ENCODE measurements around the gene ALPG.
"Not testable (repeated sequence)": the region's sequence is repeated elsewhere in the genome, so short reads cannot be mapped to it uniquely, and the experiment has no call there.

The ALPG gene

GRCh38 chr2:232367016-232367415, 39.6 kb upstream of the ALPG start:
- Histone ChIP-seq H3K4me3 (no peak overlapping the region), H3K27ac (no peak overlapping the region)
- no peak for TF ChIP-seq CTCF (IDR thresholded peaks at IDR 0.05)
- no peak for DNase-seq (ENCODE audit: low spot score)

GRCh38 chr2:232367591-232368233, 38.9 kb upstream of the ALPG start:
- DNase-seq (ENCODE audit: low spot score), result no peak
- no peak for TF ChIP-seq CTCF (IDR thresholded peaks at IDR 0.05)
- Histone ChIP-seq H3K27ac (no peak overlapping the region), H3K4me3 (no peak overlapping the region)

GRCh38 chr2:232368311-232368731, 38.3 kb upstream of the ALPG start:
- no peak for TF ChIP-seq CTCF (IDR thresholded peaks at IDR 0.05)
- no peak for DNase-seq (ENCODE audit: low spot score)
- H3K4me3 ChIP-seq, result no peak overlapping the region
- H3K27ac ChIP-seq, result no peak overlapping the region

GRCh38 chr2:232369126-232369951, 37.3 kb upstream of the ALPG start:
- Histone ChIP-seq H3K27ac (no peak overlapping the region), H3K4me3 (no peak overlapping the region)
- no peak for TF ChIP-seq CTCF (IDR thresholded peaks at IDR 0.05)
- no peak for DNase-seq (ENCODE audit: low spot score)

GRCh38 chr2:232370007-232370406, 36.6 kb upstream of the ALPG start:
- not testable (repeated sequence) for DNase-seq (ENCODE audit: low spot score); H3K4me3 ChIP-seq; H3K27ac ChIP-seq

- DNase-seq (ENCODE audit: low spot score), result no peak
- Histone ChIP-seq H3K27ac (no peak overlapping the region), H3K4me3 (no peak overlapping the region)
- no peak for TF ChIP-seq CTCF (IDR thresholded peaks at IDR 0.05)
Observed at GRCh38 chr2:232372231-232373208, 34.1 kb upstream of the ALPG start.

- no peak for TF ChIP-seq CTCF (IDR thresholded peaks at IDR 0.05)
- Histone ChIP-seq H3K27ac (no peak overlapping the region), H3K4me3 (no peak overlapping the region)
- no peak for DNase-seq (ENCODE audit: low spot score)
Observed at GRCh38 chr2:232374356-232374755, 32.3 kb upstream of the ALPG start.
